ENCODE data around the gene PKNOX2. TPM values are rescaled to one million over a fixed set of nuclear protein-coding genes. Genes with fewer than 3 reads are reported as not detected.

Gene PKNOX2
- total and polyA plus RNA-seq, 4 donors: 0.14 to 0.29 (median 0.24) TPM

- no peak for TF ChIP-seq FOXA2 (IDR thresholded peaks at IDR 0.05)
- peak; percentile 45 to 70 for TF ChIP-seq RAD21 (IDR thresholded peaks at IDR 0.05)
- TF ChIP-seq, protein P1, sequence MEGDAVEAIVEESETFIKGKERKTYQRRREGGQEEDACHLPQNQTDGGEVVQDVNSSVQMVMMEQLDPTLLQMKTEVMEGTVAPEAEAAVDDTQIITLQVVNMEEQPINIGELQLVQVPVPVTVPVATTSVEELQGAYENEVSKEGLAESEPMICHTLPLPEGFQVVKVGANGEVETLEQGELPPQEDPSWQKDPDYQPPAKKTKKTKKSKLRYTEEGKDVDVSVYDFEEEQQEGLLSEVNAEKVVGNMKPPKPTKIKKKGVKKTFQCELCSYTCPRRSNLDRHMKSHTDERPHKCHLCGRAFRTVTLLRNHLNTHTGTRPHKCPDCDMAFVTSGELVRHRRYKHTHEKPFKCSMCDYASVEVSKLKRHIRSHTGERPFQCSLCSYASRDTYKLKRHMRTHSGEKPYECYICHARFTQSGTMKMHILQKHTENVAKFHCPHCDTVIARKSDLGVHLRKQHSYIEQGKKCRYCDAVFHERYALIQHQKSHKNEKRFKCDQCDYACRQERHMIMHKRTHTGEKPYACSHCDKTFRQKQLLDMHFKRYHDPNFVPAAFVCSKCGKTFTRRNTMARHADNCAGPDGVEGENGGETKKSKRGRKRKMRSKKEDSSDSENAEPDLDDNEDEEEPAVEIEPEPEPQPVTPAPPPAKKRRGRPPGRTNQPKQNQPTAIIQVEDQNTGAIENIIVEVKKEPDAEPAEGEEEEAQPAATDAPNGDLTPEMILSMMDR (IDR thresholded peaks at IDR 0.05; ENCODE audit: low read depth, low read length, missing input control): peak; percentile 39
- no peak for TF ChIP-seq HNF4G (IDR thresholded peaks at IDR 0.05)
- TF ChIP-seq FOXA1 (IDR thresholded peaks at IDR 0.05): no peak
- no peak for TF ChIP-seq NR2F2 (IDR thresholded peaks at IDR 0.05)
- no peak for TF ChIP-seq HNF4A (conservative IDR thresholded peaks at IDR 0.05)
- TF ChIP-seq RXRA (IDR thresholded peaks at IDR 0.05): no peak
- no peak for TF ChIP-seq MAX (IDR thresholded peaks at IDR 0.05)
- DNase-seq (ENCODE audit: low spot score): no peak
- Histone ChIP-seq H3K9me3 (ENCODE audit: control insufficient read depth in 4 of 4, low read length in 3 of 4) (no peaks in the 10 kb centered on the region), H3K27ac (ENCODE audit: low read depth in 1 of 2, low read length in 2 of 2) (no peak overlapping the region), H3K36me3 (ENCODE audit: control insufficient read depth in 4 of 4, insufficient read depth in 3 of 4, low read depth in 1 of 4, low read length in 3 of 4) (no peaks in the 10 kb centered on the region), H3K4me3 (ENCODE audit: low read depth in 1 of 3, low read length in 3 of 3) (no peak overlapping the region), H3K27me3 (ENCODE audit: control insufficient read depth in 4 of 4, insufficient read depth in 4 of 4, low read length in 3 of 4) (peaks cover 0 to 5% (median under 1%) of the 10 kb centered on the region in 4 donors), H3K4me1 (ENCODE audit: control insufficient read depth in 4 of 4, insufficient read depth in 4 of 4, low read length in 3 of 4) (no peaks in the 10 kb centered on the region), H3K9ac (ENCODE audit: low read depth in 1 of 2, low read length in 2 of 2) (no peak overlapping the region)
- WGBS: 24% methylated on average over 11 of the region's 11 CpGs
These were observed 269.0 kb downstream of the PKNOX2 start for GRCh38 chr11:125433454-125434121.

DNA sequence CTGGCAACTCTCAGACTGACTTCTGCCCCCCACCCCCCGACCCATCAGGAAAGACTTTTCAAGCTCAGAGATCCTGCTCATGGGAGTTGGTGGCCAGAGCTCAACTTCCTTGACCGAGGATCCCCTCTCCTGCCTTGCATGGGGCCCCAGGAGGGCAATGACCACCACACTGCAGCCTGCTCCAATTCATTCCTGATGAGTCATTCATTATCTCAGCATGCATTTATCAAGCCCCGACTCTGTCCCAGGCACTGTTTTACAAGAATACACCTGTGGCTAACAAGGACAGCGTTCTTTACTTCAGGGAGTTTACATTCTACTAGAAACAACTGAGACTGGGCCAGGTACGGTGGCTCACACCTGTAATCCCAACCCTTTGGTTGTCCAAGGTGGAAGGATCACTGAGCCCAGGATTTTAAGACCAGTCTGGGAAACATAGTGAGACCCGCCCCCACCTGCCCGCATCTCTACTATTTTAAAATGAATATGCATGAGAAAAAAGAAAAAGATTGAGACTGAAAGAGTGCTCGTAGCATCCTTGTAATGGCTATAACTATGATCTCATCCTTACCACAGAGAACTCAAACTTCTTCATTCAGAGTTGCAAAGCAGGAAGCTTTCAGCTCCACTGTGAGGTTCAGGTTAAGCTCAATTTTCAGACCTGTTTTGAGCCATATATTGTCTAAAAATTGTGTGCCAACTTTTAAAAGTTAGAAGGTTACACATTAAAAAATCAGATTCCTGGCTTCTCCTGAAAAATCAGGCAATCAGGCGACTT lies 271.1 kb downstream of the PKNOX2 start:
- WGBS: 73% methylated on average over 9 of the region's 9 CpGs
- H3K27ac ChIP-seq (ENCODE audit: low read depth in 1 of 2, low read length in 2 of 2): no peak overlapping the region
- no peaks in the 10 kb centered on the region for H3K36me3 ChIP-seq (ENCODE audit: control insufficient read depth in 4 of 4, insufficient read depth in 3 of 4, low read depth in 1 of 4, low read length in 3 of 4)
- H3K4me1 ChIP-seq (ENCODE audit: control insufficient read depth in 4 of 4, insufficient read depth in 4 of 4, low read length in 3 of 4): no peaks in the 10 kb centered on the region
- no peak overlapping the region for H3K4me3 ChIP-seq (ENCODE audit: low read depth in 1 of 3, low read length in 3 of 3)
- H3K9me3 ChIP-seq (ENCODE audit: control insufficient read depth in 4 of 4, low read length in 3 of 4): no peaks in the 10 kb centered on the region
- H3K9ac ChIP-seq (ENCODE audit: low read depth in 1 of 2, low read length in 2 of 2): no peak overlapping the region
- no peaks in the 10 kb centered on the region for H3K27me3 ChIP-seq (ENCODE audit: control insufficient read depth in 4 of 4, insufficient read depth in 4 of 4, low read length in 3 of 4)
- TF ChIP-seq REST (IDR thresholded peaks at IDR 0.05) (no peak), NR2F2 (IDR thresholded peaks at IDR 0.05) (no peak), FOXA2 (IDR thresholded peaks at IDR 0.05) (no peak), YY1 (IDR thresholded peaks at IDR 0.05) (no peak)
- TF ChIP-seq, protein P2, sequence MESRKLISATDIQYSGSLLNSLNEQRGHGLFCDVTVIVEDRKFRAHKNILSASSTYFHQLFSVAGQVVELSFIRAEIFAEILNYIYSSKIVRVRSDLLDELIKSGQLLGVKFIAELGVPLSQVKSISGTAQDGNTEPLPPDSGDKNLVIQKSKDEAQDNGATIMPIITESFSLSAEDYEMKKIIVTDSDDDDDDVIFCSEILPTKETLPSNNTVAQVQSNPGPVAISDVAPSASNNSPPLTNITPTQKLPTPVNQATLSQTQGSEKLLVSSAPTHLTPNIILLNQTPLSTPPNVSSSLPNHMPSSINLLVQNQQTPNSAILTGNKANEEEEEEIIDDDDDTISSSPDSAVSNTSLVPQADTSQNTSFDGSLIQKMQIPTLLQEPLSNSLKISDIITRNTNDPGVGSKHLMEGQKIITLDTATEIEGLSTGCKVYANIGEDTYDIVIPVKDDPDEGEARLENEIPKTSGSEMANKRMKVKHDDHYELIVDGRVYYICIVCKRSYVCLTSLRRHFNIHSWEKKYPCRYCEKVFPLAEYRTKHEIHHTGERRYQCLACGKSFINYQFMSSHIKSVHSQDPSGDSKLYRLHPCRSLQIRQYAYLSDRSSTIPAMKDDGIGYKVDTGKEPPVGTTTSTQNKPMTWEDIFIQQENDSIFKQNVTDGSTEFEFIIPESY (IDR thresholded peaks at IDR 0.05): no peak
- DNase-seq (ENCODE audit: low spot score): no peak
